IMR-90 (cell line): ENCODE results near the gene TBC1D16. TPM values are rescaled to one million over a fixed set of nuclear protein-coding genes. Genes with fewer than 3 reads are reported as not detected.

Experiments
- ATAC-seq: fragments of 200-7000 bp; cut with Tn5 transposase; 2 replicates; pipeline ENCODE4 v1.9.1; 2020; ENCODE audit warnings: low read depth, mild to moderate bottlenecking, moderate library complexity
- BruUV-seq: library from RNA; stranded (reverse); fragments of 400-500 nt; replicated peaks from 2 replicates; lab custom pipeline; 2021; lab: Mats Ljungman, UMichigan
- CTCF ChIA-PET: fragments of 300-600 bp; formaldehyde crosslinking; extraction: SDS; loops from one replicate; lab custom pipeline; 2021; ENCODE audit warnings: antibody characterized with exemption; lab: Yijun Ruan, JAX
- POLR2A ChIA-PET: fragments of 300-600 bp; sonication (Branson Sonifier 250); formaldehyde crosslinking; loops from one replicate; lab custom pipeline; 2022; ENCODE audit warnings: antibody characterized with exemption; ENCODE audit not compliant: unreplicated experiment; lab: Charles Lee
- DNase-seq: peaks from one replicate; pipeline ENCODE4 v3.0.0; 2013
- H2AFZ ChIP-seq: replicated peaks from 2 replicates; pipeline ENCODE3; 2013; ENCODE audit warnings: low read length, mild to moderate bottlenecking; ENCODE audit not compliant: poor library complexity
- H2AK5ac ChIP-seq: 2 replicates; pipeline ENCODE4 v1.6.1; 2013; ENCODE audit warnings: low read depth, low read length, inconsistent platforms
- H2AK9ac ChIP-seq: replicated peaks from 2 replicates; pipeline ENCODE3; 2013; ENCODE audit warnings: mild to moderate bottlenecking, low read depth, low read length, moderate library complexity; ENCODE audit not compliant: poor library complexity
- H2BK120ac ChIP-seq: 2 replicates; pipeline ENCODE4 v1.6.1; 2013; ENCODE audit warnings: low read depth, low read length, inconsistent platforms
- H2BK15ac ChIP-seq: 3 replicates; pipeline ENCODE4 v1.6.1; 2013; ENCODE audit warnings: low read depth, low read length, inconsistent platforms
- H2BK20ac ChIP-seq: 2 replicates; pipeline ENCODE4 v1.6.1; 2013; ENCODE audit warnings: low read depth, mild to moderate bottlenecking, inconsistent platforms, low read length, moderate library complexity
- H2BK5ac ChIP-seq: 2 replicates; pipeline ENCODE4 v1.6.1; 2013; ENCODE audit warnings: mild to moderate bottlenecking, low read depth, low read length, inconsistent platforms; ENCODE audit not compliant: poor library complexity, severe bottlenecking
- H3K14ac ChIP-seq: replicated peaks from 2 replicates; pipeline ENCODE4 v1.6.1; 2013; ENCODE audit warnings: low read depth, low read length, inconsistent platforms
- H3K18ac ChIP-seq: 2 replicates; pipeline ENCODE4 v1.6.1; 2013; ENCODE audit warnings: low read depth, low read length, control low read depth
- H3K23ac ChIP-seq: 2 replicates; pipeline ENCODE4 v1.6.1; 2013; ENCODE audit warnings: low read depth, low read length, inconsistent platforms
- H3K27ac ChIP-seq: 2 replicates; pipeline ENCODE4 v1.5.1; 2013; ENCODE audit warnings: mild to moderate bottlenecking, control low read depth, low read length; ENCODE audit not compliant: insufficient read depth
- H3K27me3 ChIP-seq: 2 replicates; pipeline ENCODE4 v1.6.1; 2013; ENCODE audit warnings: low read length; ENCODE audit not compliant: control insufficient read depth, insufficient read depth
- H3K36me3 ChIP-seq: 2 replicates; pipeline ENCODE4 v1.6.1; 2013; ENCODE audit warnings: low read length, mixed read lengths; ENCODE audit not compliant: control insufficient read depth, insufficient read depth
- H3K4ac ChIP-seq: 2 replicates; pipeline ENCODE4 v1.6.1; 2013; ENCODE audit warnings: low read depth, low read length, inconsistent platforms
- H3K4me1 ChIP-seq: 2 replicates; pipeline ENCODE4 v1.6.1; 2013; ENCODE audit warnings: low read length, mixed read lengths; ENCODE audit not compliant: control insufficient read depth, insufficient read depth
- H3K4me2 ChIP-seq: 2 replicates; pipeline ENCODE4 v1.6.1; 2013; ENCODE audit warnings: low read depth, mild to moderate bottlenecking, control low read depth, low read length, moderate library complexity
- H3K4me3 ChIP-seq: 2 replicates; pipeline ENCODE4 v1.5.1; 2013; ENCODE audit warnings: low read depth, mild to moderate bottlenecking, control low read depth, low read length, moderate library complexity; ENCODE audit not compliant: insufficient read depth
- H3K56ac ChIP-seq: 2 replicates; pipeline ENCODE4 v1.6.1; 2013; ENCODE audit warnings: low read length, inconsistent platforms; ENCODE audit not compliant: insufficient read depth; ENCODE audit errors: extremely low read depth
- H3K79me1 ChIP-seq, 2 experiments: 2 replicates each; pipeline ENCODE4 v1.6.1; 2013; ENCODE audit warnings: low read length in 2 of 2, inconsistent platforms in 1 of 2, low read depth in 1 of 2
- H3K9ac ChIP-seq: 2 replicates; pipeline ENCODE4 v1.6.1; 2013; ENCODE audit warnings: low read depth, low read length, control low read depth
- H3K9me1 ChIP-seq: 2 replicates; pipeline ENCODE4 v1.6.1; 2013; ENCODE audit warnings: low read length, inconsistent platforms; ENCODE audit not compliant: insufficient read depth
- H3K9me3 ChIP-seq: 2 replicates; pipeline ENCODE4 v1.6.1; 2013; ENCODE audit warnings: low read length; ENCODE audit not compliant: control insufficient read depth, insufficient read depth
- H4K20me1 ChIP-seq: 2 replicates; pipeline ENCODE4 v1.6.1; 2013; ENCODE audit warnings: low read length, inconsistent platforms; ENCODE audit not compliant: insufficient read depth
- H4K5ac ChIP-seq: 2 replicates; pipeline ENCODE4 v1.6.1; 2013; ENCODE audit warnings: mild to moderate bottlenecking, low read depth, low read length, control low read depth
- H4K8ac ChIP-seq, 2 experiments: 2 replicates each; pipeline ENCODE4 v1.6.1; 2013; ENCODE audit warnings: low read depth in 2 of 2, low read length in 2 of 2, control low read depth in 1 of 2, inconsistent platforms in 1 of 2
- H4K91ac ChIP-seq: 2 replicates; pipeline ENCODE4 v1.6.1; 2013; ENCODE audit warnings: low read depth, low read length, inconsistent platforms; ENCODE audit not compliant: insufficient read depth
- BHLHE40 ChIP-seq: fragments of 150-350 bp; IDR thresholded peaks from 2 replicates; pipeline ENCODE4 v1.6.1; 2016; ENCODE audit warnings: mild to moderate bottlenecking, low read depth, low read length
- CEBPB ChIP-seq: IDR thresholded peaks from 2 replicates; pipeline ENCODE4 v1.6.1; 2012; ENCODE audit warnings: low read depth, low read length, improper control_type of control experiment
- CHD1 ChIP-seq: IDR thresholded peaks from 2 replicates; pipeline ENCODE4 v1.6.1; 2012; ENCODE audit warnings: low read depth, low read length, improper control_type of control experiment
- CTCF ChIP-seq: conservative IDR thresholded peaks from 2 replicates; pipeline ENCODE4 v1.5.1; 2012; ENCODE audit warnings: mild to moderate bottlenecking, low read depth, low read length, improper control_type of control experiment
- ELK1 ChIP-seq: fragments of 150-350 bp; IDR thresholded peaks from 2 replicates; pipeline ENCODE4 v1.6.1; 2016; ENCODE audit warnings: low read depth, mild to moderate bottlenecking, low read length, moderate library complexity, borderline replicate concordance
- FOS ChIP-seq: fragments of 150-350 bp; IDR thresholded peaks from 2 replicates; pipeline ENCODE4 v1.6.1; 2016; ENCODE audit warnings: low read depth, low read length
- MAFK ChIP-seq: IDR thresholded peaks from 2 replicates; pipeline ENCODE4 v1.6.1; 2012; ENCODE audit warnings: low read depth, low read length, improper control_type of control experiment
- MAZ ChIP-seq: IDR thresholded peaks from 2 replicates; pipeline ENCODE4 v1.6.1; 2012; ENCODE audit warnings: low read depth, mild to moderate bottlenecking, low read length, improper control_type of control experiment, moderate library complexity, borderline replicate concordance
- MXI1 ChIP-seq: IDR thresholded peaks from 2 replicates; pipeline ENCODE4 v1.6.1; 2012; ENCODE audit warnings: low read depth, mild to moderate bottlenecking, low read length, moderate library complexity, borderline replicate concordance
- NFE2L2 ChIP-seq: fragments of 150-350 bp; IDR thresholded peaks from 2 replicates; pipeline ENCODE4 v1.6.1; 2016; ENCODE audit warnings: low read depth, mild to moderate bottlenecking, low read length
- POLR2A ChIP-seq: IDR thresholded peaks from 2 replicates; pipeline ENCODE4 v1.6.1; 2012; ENCODE audit warnings: mild to moderate bottlenecking, low read depth, low read length
- RAD21 ChIP-seq: IDR thresholded peaks from 2 replicates; pipeline ENCODE4 v1.6.1; 2012; ENCODE audit warnings: low read length, improper control_type of control experiment
- RCOR1 ChIP-seq: IDR thresholded peaks from 2 replicates; pipeline ENCODE4 v1.6.1; 2012; ENCODE audit warnings: mild to moderate bottlenecking, low read length, improper control_type of control experiment; ENCODE audit not compliant: insufficient replicate concordance
- RFX5 ChIP-seq: IDR thresholded peaks from 2 replicates; pipeline ENCODE4 v1.8.0; 2012; ENCODE audit warnings: low read depth, mild to moderate bottlenecking, low read length, moderate library complexity
- SMC3 ChIP-seq: fragments of 150-350 bp; IDR thresholded peaks from 2 replicates; pipeline ENCODE4 v1.6.1; 2016; ENCODE audit warnings: low read depth, mild to moderate bottlenecking, antibody characterized with exemption, low read length, moderate library complexity
- USF2 ChIP-seq: fragments of 150-350 bp; IDR thresholded peaks from 2 replicates; pipeline ENCODE4 v1.6.1; 2017; ENCODE audit warnings: mild to moderate bottlenecking, antibody characterized with exemption, low read length, low read depth
- WGBS, 2 experiments: methylation state at CpG; one replicate each; pipeline versions ENCODE4 v1.1.5 to v1.1.7; 2013; ENCODE audit warnings: missing lambda C conversion rate in 2 of 2; ENCODE audit not compliant: insufficient read length in 1 of 2; ENCODE audit errors: extremely low coverage in 2 of 2; 5-methylcytosine and 5-hydroxymethylcytosine counted together
- dilution Hi-C: fragments of 300-500 bp; cut with HindIII; formaldehyde crosslinking; loops from one replicate; pipeline ENCODE4 v1.14.3; 2018; ENCODE audit warnings: low sequenced_read_pairs; ENCODE audit not compliant: unreplicated experiment
- in situ Hi-C: fragments of 300-500 bp; cut with MboI; formaldehyde crosslinking; loops from 3 replicates; pipeline ENCODE4 v1.14.3; 2019; ENCODE audit warnings: low sequenced_read_pairs, inconsistent platforms, mixed read lengths
- intact Hi-C: fragments of 100-400 bp; cut with micrococcal nuclease; formaldehyde crosslinking; loops from 2 replicates; pipeline ENCODE4 v1.10.0; 2022
- polyA plus RNA-seq, 3 experiments: library from polyadenylated mRNA; depleted of rRNA; stranded (reverse); fragments of >200 nt; gene quantifications; 2 replicates each; pipeline ENCODE4 v1.2.3, GENCODE V29; 2012; ENCODE audit warnings: low replicate concordance in 1 of 3
- total RNA-seq: library from RNA; depleted of rRNA; stranded (reverse); fragments of >200 nt; gene quantifications from 2 replicates; pipeline ENCODE4 v1.2.3, GENCODE V29; 2012

Gene TBC1D16
- total and polyA plus RNA-seq, 2 of the 4 experiments (the other 2 are of a cell fraction): 10.1 to 16.7 TPM

GRCh38 chr17:79936641-79937381 lies 98.9 kb downstream of the TBC1D16 start:
- no peak overlapping the region for H3K4ac ChIP-seq
- WGBS, 2 experiments: 56% methylated on average over 2 of the region's 16 CpGs; no CpG with 5 or more reads in 1 of the 2 experiments
- H3K36me3 ChIP-seq: peaks cover 15% of the 10 kb centered on the region
- no peak overlapping the region for H2BK15ac ChIP-seq
- BruUV-seq: no TSS peak
- H2BK120ac ChIP-seq: no peak overlapping the region
- H2AFZ ChIP-seq: no peak overlapping the region
- H3K9me3 ChIP-seq: no peaks in the 10 kb centered on the region
- ChIA-PET POLR2A (no interaction called here), CTCF (no interaction called here)
- TF ChIP-seq MAFK (no peak), RFX5 (no peak), CEBPB (no peak), CTCF (no peak), RCOR1 (no peak), NFE2L2 (no peak), ELK1 (no peak), SMC3 (no peak), FOS (no peak), POLR2A (no peak), BHLHE40 (no peak), MXI1 (no peak), RAD21 (no peak), CHD1 (no peak), USF2 (no peak), MAZ (no peak)
- no peaks in the 10 kb centered on the region for H3K79me1 ChIP-seq
- no peak overlapping the region for H2BK20ac ChIP-seq
- no peak overlapping the region for H3K56ac ChIP-seq
- no peak overlapping the region for H3K14ac ChIP-seq
- dilution Hi-C loops (no loop called here), intact Hi-C loops (no loop called here), in situ Hi-C loops (no loop called here)
- no peak overlapping the region for H2AK9ac ChIP-seq
- H4K5ac ChIP-seq: no peak overlapping the region
- H3K4me2 ChIP-seq: no peak overlapping the region
- H3K23ac ChIP-seq: no peak overlapping the region
- H4K91ac ChIP-seq: no peak overlapping the region
- no peaks in the 10 kb centered on the region for H4K20me1 ChIP-seq
- H2BK5ac ChIP-seq: no peak overlapping the region
- H3K27ac ChIP-seq: no peak overlapping the region
- H3K4me1 ChIP-seq: peaks cover 3% of the 10 kb centered on the region; the same call in 1 of the 2 replicates
- H3K18ac ChIP-seq: no peak overlapping the region
- peaks cover 4% of the 10 kb centered on the region; the same call in 1 of the 2 replicates for H3K9me1 ChIP-seq
- H3K9ac ChIP-seq: no peak overlapping the region
- DNase-seq: no peak
- no peaks in the 10 kb centered on the region; the same call in 1 of the 2 replicates for H3K27me3 ChIP-seq
- H4K8ac ChIP-seq: no peak overlapping the region
- no peak for ATAC-seq
- no peak overlapping the region for H2AK5ac ChIP-seq
- no peak overlapping the region for H3K4me3 ChIP-seq
